BLaER1 (cell line): ENCODE results near the gene PCDH15.
A peak's percentile ranks its signal among the peaks of the same experiment; 100 is the strongest.

ENCODE experiments used
- H3K27ac ChIP-seq: shearing (Covaris generic); formaldehyde crosslinking; 2 replicates; pipeline ENCODE4 v1.8.1; 2022
- H3K27me3 ChIP-seq: shearing (Covaris generic); formaldehyde crosslinking; 2 replicates; pipeline ENCODE4 v1.8.1; 2022
- H3K36me3 ChIP-seq: shearing (Covaris generic); formaldehyde crosslinking; 2 replicates; pipeline ENCODE4 v1.8.1; 2022
- H3K4me1 ChIP-seq: shearing (Covaris generic); formaldehyde crosslinking; 2 replicates; pipeline ENCODE4 v1.8.1; 2022
- H3K4me2 ChIP-seq: shearing (Covaris generic); formaldehyde crosslinking; 2 replicates; pipeline ENCODE4 v1.8.1; 2022
- H3K4me3 ChIP-seq: shearing (Covaris generic); formaldehyde crosslinking; 2 replicates; pipeline ENCODE4 v1.8.1; 2022
- H3K9ac ChIP-seq: shearing (Covaris generic); formaldehyde crosslinking; 2 replicates; pipeline ENCODE4 v1.8.1; 2022
- H3K9me3 ChIP-seq: shearing (Covaris generic); formaldehyde crosslinking; 2 replicates; pipeline ENCODE4 v1.8.1; 2022
- H4K20me1 ChIP-seq: shearing (Covaris generic); formaldehyde crosslinking; 2 replicates; pipeline ENCODE4 v1.8.1; 2022
- Cebpa-rat ChIP-seq: shearing (Covaris generic); IDR thresholded peaks from 2 replicates; pipeline ENCODE4 v1.8.1; 2022

Gene PCDH15

GRCh38 chr10:54503863-54504262 is 297.2 kb downstream of the PCDH15 start:
- H3K4me2 ChIP-seq = no peak overlapping the region
- H3K36me3 ChIP-seq = no peaks in the 10 kb centered on the region
- H3K4me3 ChIP-seq = no peak overlapping the region
- H4K20me1 ChIP-seq = no peaks in the 10 kb centered on the region
- no peak overlapping the region for H3K9ac ChIP-seq
- no peak for TF ChIP-seq Cebpa-rat
- H3K9me3 ChIP-seq = no peaks in the 10 kb centered on the region
- no peaks in the 10 kb centered on the region for H3K27me3 ChIP-seq
- H3K4me1 ChIP-seq = no peaks in the 10 kb centered on the region
- H3K27ac ChIP-seq = no peak overlapping the region

DNA sequence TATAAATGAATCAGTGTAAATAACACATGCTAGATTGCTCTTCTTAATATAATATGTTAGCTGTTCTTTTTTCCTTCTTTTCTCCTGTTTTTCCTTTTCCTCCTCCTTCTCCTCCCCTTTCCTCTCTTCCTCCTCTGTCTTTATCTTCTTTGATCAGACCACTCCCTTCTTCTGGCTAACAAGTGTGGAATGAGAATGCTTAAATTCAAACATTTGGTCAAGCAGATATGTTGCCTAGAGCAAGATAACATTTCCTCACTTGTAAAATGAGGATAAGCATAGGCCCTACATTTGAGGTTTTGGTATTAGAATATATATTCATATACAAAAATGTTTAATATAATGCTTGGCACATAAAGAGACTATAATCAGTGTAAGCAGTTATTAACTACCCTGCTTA is 299.1 kb downstream of the PCDH15 start:
- Histone ChIP-seq H3K27ac (no peak overlapping the region), H3K27me3 (no peaks in the 10 kb centered on the region), H3K9ac (no peak overlapping the region), H3K4me3 (no peak overlapping the region), H3K4me1 (no peaks in the 10 kb centered on the region), H3K36me3 (no peaks in the 10 kb centered on the region), H3K4me2 (no peak overlapping the region), H3K9me3 (no peaks in the 10 kb centered on the region), H4K20me1 (no peaks in the 10 kb centered on the region)
- no peak for TF ChIP-seq Cebpa-rat

DNA sequence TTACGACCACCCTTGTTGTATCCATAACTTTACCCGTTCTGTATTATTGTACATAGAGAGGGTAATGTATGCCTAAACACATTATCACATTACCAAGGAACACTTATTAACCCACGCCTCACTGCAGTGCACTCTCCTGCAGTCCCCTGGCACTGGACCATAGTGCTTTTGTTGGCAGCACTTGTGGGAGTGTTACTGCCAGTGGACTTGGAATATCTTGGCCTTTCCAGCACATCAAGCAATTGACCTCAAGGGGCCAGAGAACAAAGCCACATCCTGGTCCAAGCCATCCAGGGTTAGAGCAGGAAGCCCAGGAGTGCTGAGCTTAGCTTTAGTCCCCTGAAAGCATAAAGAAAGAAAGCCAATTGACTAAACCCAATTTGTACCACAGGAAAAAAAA is 304.2 kb downstream of the PCDH15 start:
- Histone ChIP-seq H3K27ac (no peak overlapping the region), H3K4me2 (no peak overlapping the region)

GRCh38 chr10:54487743-54488142 is 313.3 kb downstream of the PCDH15 start:
- no peak overlapping the region for H3K9ac ChIP-seq
- H3K4me2 ChIP-seq = no peak overlapping the region
- H3K4me1 ChIP-seq = no peaks in the 10 kb centered on the region
- TF ChIP-seq Cebpa-rat = no peak
- no peak overlapping the region for H3K27ac ChIP-seq
- no peaks in the 10 kb centered on the region for H3K27me3 ChIP-seq
- no peaks in the 10 kb centered on the region for H3K9me3 ChIP-seq
- no peaks in the 10 kb centered on the region for H3K36me3 ChIP-seq
- no peak overlapping the region for H3K4me3 ChIP-seq
- no peaks in the 10 kb centered on the region for H4K20me1 ChIP-seq

More for the DNA sequence above, 304.2 kb downstream of the PCDH15 start:
- no peaks in the 10 kb centered on the region for H4K20me1 ChIP-seq
- no peaks in the 10 kb centered on the region for H3K36me3 ChIP-seq
- H3K4me1 ChIP-seq = no peaks in the 10 kb centered on the region
- no peak for TF ChIP-seq Cebpa-rat
- no peaks in the 10 kb centered on the region for H3K27me3 ChIP-seq
- no peaks in the 10 kb centered on the region for H3K9me3 ChIP-seq
- no peak overlapping the region for H3K9ac ChIP-seq
- H3K4me3 ChIP-seq = no peak overlapping the region

GRCh38 chr10:54485971-54486370 is 315.1 kb downstream of the PCDH15 start:
- no peak for TF ChIP-seq Cebpa-rat
- H3K27me3 ChIP-seq = no peaks in the 10 kb centered on the region
- no peaks in the 10 kb centered on the region for H4K20me1 ChIP-seq
- no peaks in the 10 kb centered on the region for H3K36me3 ChIP-seq
- H3K4me3 ChIP-seq = no peak overlapping the region
- no peak overlapping the region for H3K9ac ChIP-seq
- H3K4me1 ChIP-seq = no peaks in the 10 kb centered on the region
- H3K4me2 ChIP-seq = no peak overlapping the region
- H3K27ac ChIP-seq = no peak overlapping the region
- no peaks in the 10 kb centered on the region for H3K9me3 ChIP-seq

- H3K27ac ChIP-seq = no peak overlapping the region
- no peaks in the 10 kb centered on the region for H3K9me3 ChIP-seq
- no peaks in the 10 kb centered on the region for H4K20me1 ChIP-seq
- H3K36me3 ChIP-seq = no peaks in the 10 kb centered on the region
- H3K4me2 ChIP-seq = no peak overlapping the region
- H3K4me3 ChIP-seq = no peak overlapping the region
- TF ChIP-seq Cebpa-rat = no peak
- no peak overlapping the region for H3K9ac ChIP-seq
- H3K4me1 ChIP-seq = no peaks in the 10 kb centered on the region
- H3K27me3 ChIP-seq = no peaks in the 10 kb centered on the region
These were observed 316.8 kb downstream of the PCDH15 start for GRCh38 chr10:54484186-54484585.

DNA sequence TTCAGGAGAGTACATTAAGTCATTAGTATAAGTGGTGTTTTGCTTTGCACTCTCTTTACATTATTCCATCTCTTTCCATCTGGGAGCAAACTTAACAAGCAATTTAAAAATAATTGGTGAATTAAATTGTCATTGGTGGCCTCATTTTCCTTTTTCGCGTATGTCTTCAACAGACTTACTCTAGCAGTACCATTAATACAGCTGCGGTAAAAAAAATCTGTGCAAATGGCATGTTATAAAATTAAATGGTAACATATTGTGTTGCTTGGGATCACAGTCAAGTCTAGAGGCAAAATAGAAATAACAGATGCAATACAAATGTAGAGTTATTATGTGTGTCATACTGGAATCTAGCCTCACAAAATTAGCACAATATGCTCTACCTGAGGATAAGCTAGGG is 322.4 kb downstream of the PCDH15 start:
- Histone ChIP-seq H3K9me3 (no peaks in the 10 kb centered on the region), H3K27ac (no peak overlapping the region), H3K4me1 (no peaks in the 10 kb centered on the region), H3K9ac (no peak overlapping the region), H3K4me3 (no peak overlapping the region), H4K20me1 (no peaks in the 10 kb centered on the region), H3K4me2 (no peak overlapping the region), H3K27me3 (no peaks in the 10 kb centered on the region), H3K36me3 (no peaks in the 10 kb centered on the region)
- no peak for TF ChIP-seq Cebpa-rat

DNA sequence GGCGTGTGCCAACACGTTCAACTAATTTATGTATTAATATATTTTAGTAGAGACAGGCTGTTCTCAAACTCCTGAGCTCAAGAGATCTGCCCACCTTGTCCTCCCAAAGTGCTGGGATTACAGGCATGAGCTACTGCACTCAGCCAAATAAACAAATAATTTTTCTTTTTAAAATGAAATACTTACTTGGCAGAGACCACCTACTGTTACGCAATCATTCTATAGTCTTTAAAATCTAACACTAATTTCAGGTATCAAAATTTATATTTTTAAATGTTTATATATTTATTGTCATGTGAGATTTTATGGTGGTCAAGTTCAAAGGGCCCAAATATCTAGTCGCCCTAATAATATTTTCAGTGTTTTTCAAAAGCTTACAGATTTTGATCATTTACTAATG is 323.3 kb downstream of the PCDH15 start:
- Histone ChIP-seq H3K9me3 (no peaks in the 10 kb centered on the region), H3K36me3 (no peaks in the 10 kb centered on the region), H3K27ac (no peak overlapping the region), H4K20me1 (no peaks in the 10 kb centered on the region), H3K9ac (no peak overlapping the region), H3K4me1 (no peaks in the 10 kb centered on the region), H3K4me3 (no peak overlapping the region), H3K27me3 (no peaks in the 10 kb centered on the region), H3K4me2 (no peak overlapping the region)
- peak; percentile 77; the same call in 1 of the 2 replicates for TF ChIP-seq Cebpa-rat

GRCh38 chr10:54470324-54470631 is 330.8 kb downstream of the PCDH15 start:
- H3K9me3 ChIP-seq = no peaks in the 10 kb centered on the region
- H3K36me3 ChIP-seq = no peaks in the 10 kb centered on the region
- no peaks in the 10 kb centered on the region for H3K27me3 ChIP-seq
- H3K4me3 ChIP-seq = no peak overlapping the region
- no peaks in the 10 kb centered on the region for H4K20me1 ChIP-seq
- H3K4me1 ChIP-seq = no peaks in the 10 kb centered on the region
- no peak overlapping the region for H3K9ac ChIP-seq
- TF ChIP-seq Cebpa-rat = no peak
- no peak overlapping the region for H3K27ac ChIP-seq
- H3K4me2 ChIP-seq = no peak overlapping the region

DNA sequence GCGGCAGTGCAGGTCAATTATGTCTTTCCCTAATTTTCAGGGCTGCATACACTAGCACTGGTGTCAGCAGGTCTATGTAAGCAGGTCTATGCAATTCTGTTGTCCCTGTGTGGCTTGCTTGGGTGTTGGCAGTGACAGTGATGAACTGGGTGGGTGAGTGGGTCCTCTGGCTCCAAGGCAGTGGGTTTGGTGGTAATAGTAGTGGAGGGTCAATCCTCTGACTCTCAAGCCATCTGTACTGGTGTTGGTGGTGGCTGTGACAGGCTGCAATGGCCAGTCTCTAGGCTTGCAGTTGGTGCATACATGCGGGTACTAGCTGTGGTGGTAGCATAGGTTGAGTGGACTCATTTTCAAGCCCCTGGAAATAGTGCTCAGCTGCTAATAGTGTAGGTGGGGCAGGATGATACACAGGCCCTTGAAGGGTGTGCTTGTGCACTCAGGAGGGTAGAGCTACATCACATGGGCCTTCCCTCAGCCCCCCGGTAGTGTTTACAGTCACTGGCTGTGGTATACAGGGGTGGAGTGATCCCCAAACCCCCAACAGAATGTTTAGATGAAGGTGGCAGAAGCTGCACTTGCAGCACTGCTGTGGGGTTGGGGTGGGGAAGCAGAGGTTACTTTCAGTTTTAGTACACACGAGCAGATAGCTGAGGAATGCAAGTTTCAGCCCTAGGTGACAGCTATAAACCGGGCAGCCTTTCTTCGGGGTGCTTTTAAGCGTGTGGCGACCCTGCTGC is 331.3 kb downstream of the PCDH15 start:
- Histone ChIP-seq H3K27me3 (no peaks in the 10 kb centered on the region), H3K27ac (no peak overlapping the region), H3K4me2 (no peak overlapping the region), H3K4me1 (no peaks in the 10 kb centered on the region), H3K9ac (no peak overlapping the region), H3K36me3 (no peaks in the 10 kb centered on the region), H3K9me3 (no peaks in the 10 kb centered on the region), H4K20me1 (no peaks in the 10 kb centered on the region), H3K4me3 (no peak overlapping the region)
- no peak for TF ChIP-seq Cebpa-rat

DNA sequence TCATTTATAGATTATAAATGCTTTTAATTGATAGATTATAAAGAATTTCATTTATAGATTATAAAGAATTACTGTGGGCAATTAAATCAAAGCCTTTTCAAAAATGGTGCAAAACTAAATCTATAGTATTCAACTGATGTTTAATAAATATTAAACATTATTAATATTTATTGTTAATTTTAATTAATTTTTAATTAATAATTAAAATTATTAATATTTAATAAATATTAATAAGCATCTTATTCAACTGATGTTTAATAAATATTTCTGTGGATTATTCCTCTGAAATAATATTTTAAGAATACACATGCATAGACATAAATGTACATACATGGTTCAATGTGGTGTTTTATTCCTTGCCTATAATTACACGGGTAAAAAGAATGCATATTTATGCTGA is 346.8 kb downstream of the PCDH15 start:
- no peaks in the 10 kb centered on the region for H4K20me1 ChIP-seq
- no peak overlapping the region for H3K4me3 ChIP-seq
- no peaks in the 10 kb centered on the region for H3K4me1 ChIP-seq
- no peaks in the 10 kb centered on the region for H3K27me3 ChIP-seq
- no peaks in the 10 kb centered on the region for H3K36me3 ChIP-seq
- H3K27ac ChIP-seq = no peak overlapping the region
- TF ChIP-seq Cebpa-rat = no peak
- H3K4me2 ChIP-seq = no peak overlapping the region
- H3K9me3 ChIP-seq = no peaks in the 10 kb centered on the region
- H3K9ac ChIP-seq = no peak overlapping the region
